GF-D8 (cell line): Measurements from ENCODE around the gene KIF6.

Source experiments
- DNase-seq: peaks from one replicate; lab custom pipeline; 2025; lab: John Stamatoyannopoulos, UW

The KIF6 gene

DNA sequence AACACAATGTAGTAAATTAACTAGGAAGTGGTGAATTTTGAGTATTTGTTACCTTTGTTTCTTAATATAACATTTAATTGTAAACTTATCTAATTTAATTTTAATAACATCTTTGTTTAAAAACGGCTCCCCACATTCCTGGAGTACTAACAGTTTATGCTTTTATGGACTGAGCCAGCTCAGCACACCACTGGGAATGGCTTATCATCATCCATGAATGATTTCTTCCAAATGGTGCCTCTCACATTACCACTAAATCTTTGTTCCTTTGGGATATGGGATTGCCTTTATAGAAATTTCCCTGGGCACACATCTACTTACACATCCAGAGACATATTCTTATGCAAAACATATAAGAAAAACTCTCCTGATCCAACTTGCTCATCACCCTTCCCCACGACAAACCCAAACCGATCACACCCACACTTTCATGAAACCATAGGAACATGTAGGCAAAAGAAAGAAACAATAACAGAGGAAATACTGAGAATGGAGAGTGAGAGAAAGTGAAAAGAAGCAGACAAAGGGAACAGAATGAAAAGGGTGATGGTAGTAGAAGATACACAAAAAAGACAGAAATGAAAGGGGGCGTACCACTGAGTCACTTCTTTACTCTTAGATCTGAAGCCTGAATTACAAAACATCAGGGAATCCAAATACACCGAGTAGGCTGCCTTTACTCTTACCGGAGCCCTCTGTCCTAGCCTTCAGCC is 344.2 kb downstream of the KIF6 start:
- no peak for DNase-seq

DNA sequence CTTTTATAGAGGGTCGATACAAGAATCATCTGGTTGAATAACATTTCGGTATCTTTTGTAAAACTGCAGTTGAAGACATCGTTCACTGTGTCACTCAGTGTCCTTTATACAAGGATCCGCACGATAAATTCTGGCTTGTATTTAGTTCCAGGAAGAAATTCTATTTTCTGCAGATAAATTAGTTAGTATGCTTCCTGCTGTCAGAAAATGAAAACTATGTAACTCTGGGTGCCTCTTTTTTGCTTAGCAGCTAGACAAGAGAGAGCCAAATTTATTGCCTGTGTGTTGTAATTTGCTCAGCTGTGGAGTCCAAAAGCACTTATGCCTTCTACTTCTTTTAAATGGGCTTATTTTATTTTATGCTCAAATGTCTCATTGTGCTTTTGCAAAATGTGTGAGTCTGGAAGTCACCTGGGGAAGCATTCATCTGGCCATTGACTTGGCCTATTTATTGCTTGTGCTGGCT is 346.2 kb downstream of the KIF6 start:
- no peak for DNase-seq

GRCh38 chr6:39378175-39378959 is 346.8 kb downstream of the KIF6 start:
- no peak for DNase-seq

GRCh38 chr6:39377539-39377950 is 347.7 kb downstream of the KIF6 start:
- DNase-seq: no peak

GRCh38 chr6:39375405-39375804 is 349.8 kb downstream of the KIF6 start:
- no peak for DNase-seq

- DNase-seq: no peak
These were observed 354.8 kb downstream of the KIF6 start for GRCh38 chr6:39370390-39370789.

DNA sequence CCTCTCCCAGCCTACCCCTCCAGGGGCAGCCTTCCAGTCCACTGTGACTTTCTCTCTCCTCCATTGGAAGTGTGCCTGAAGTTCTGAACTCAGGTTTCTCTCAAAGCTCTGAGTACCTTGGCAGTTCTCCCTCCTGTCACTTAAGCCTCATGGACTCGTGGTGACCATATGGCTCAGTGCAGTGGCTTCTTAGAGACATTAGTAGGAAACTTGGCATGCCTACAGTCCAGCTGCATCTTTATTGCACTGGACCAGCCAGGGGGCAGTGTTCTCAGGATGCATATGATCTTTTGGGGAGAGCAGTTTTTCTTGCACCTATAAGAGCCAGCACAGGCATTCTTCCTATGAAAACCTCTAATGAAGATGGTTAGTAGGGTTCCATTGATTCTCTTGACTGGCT is 355.2 kb downstream of the KIF6 start:
- no peak for DNase-seq

DNA sequence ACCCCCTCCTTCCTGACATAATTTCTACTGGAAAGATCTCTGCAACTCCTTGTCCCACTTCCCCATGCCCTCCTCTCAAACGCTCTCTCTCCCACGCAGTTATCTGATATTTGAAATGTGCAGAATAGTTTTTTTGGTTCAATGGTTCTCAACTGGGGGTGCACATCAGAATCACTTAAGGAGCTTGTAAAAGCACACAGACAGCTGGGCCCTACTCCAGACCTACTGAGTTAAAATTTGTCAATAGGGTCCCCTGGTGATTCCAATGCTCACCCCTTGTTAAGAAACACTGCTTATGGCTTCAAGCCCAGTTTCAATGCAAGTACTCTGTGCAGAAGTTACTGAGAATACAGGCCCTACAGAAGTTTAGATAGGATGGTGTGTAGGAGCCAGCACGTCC is 357.5 kb downstream of the KIF6 start:
- DNase-seq: no peak

GRCh38 chr6:39366931-39367618 is 358.1 kb downstream of the KIF6 start:
- DNase-seq: no peak

GRCh38 chr6:39365281-39366074 is 359.7 kb downstream of the KIF6 start:
- no peak for DNase-seq

- no peak for DNase-seq
These were observed 361.9 kb downstream of the KIF6 start for GRCh38 chr6:39363280-39363679.

- no peak for DNase-seq
These were observed 362.7 kb downstream of the KIF6 start for GRCh38 chr6:39362487-39362865.

- peak; percentile 2 for DNase-seq
These were observed 363.3 kb downstream of the KIF6 start for GRCh38 chr6:39361657-39362486.

DNA sequence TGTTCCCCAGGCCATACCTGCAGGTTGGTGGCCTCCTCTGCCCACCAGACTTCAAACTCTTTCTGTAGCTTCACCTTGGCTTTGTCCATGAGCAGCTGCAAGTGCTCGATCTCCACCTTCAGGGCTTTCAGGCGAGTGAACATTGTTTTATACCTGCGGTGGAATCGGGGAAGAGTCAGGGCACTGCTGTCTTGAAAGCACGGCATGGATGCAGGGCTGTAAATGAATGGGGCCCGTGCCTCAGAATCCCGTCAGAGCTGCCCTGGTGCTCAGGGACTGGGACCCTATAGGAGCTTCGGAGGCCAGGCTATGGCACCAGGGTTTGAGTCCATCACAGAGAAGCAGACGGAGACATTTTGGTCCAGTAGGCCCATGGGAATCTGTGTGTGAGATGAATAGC is 364.8 kb downstream of the KIF6 start:
- DNase-seq: no peak

DNA sequence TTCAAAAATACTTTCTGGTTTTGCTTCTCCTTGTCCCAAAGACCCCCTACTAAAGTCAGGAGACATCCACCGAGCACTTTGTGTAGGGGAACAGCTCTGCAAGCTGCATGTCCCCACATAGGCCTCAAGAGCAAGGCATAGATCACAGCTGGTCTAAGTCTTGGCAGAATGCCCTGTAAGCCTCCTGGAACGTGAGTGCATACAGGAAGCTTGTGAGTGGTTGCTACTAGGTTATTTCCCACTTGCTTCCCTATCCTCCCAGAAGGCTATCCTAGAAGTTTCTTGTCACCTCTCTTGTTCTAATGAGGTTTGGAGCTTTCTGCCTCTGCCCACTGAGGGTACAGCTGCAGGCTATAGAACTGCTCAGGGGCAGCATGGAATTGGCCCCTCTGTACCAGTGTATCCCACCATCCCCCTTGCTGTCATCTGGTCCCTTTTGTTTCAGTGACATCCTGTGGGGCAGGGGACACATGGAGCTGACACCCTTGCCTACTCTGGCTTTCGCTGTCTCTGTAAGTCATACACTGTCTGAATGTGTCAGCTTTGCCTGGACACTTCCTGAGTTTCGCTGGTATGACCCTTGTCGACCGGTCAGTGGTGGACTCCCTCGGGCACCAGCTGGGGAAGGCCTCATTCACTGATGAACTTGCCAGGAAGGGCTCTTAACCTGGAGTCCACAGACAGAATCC is 367.1 kb downstream of the KIF6 start:
- no peak for DNase-seq

GRCh38 chr6:39353698-39354315 is 371.4 kb downstream of the KIF6 start:
- DNase-seq: no peak

GRCh38 chr6:39350723-39351505 is 374.3 kb downstream of the KIF6 start:
- no peak for DNase-seq

DNA sequence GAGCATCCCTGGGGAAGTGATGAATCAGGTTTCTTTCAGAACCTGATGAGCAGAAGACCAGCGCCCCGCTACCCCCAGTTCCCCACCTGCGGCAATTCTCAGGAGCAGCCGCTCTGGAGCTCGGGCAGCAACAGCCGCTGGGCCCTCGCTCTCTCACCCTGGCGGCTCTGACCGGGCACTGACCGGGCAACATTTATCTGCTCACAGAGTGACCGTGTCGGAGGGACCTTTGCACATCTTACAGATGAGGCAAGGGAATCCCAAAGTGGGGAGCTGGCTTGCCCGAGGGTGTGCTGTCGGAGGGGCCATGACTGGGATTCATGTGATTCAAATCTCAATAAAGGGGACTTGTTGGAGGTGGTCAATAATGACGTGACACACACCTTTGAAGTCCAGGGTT is 376.5 kb downstream of the KIF6 start:
- DNase-seq: no peak

DNA sequence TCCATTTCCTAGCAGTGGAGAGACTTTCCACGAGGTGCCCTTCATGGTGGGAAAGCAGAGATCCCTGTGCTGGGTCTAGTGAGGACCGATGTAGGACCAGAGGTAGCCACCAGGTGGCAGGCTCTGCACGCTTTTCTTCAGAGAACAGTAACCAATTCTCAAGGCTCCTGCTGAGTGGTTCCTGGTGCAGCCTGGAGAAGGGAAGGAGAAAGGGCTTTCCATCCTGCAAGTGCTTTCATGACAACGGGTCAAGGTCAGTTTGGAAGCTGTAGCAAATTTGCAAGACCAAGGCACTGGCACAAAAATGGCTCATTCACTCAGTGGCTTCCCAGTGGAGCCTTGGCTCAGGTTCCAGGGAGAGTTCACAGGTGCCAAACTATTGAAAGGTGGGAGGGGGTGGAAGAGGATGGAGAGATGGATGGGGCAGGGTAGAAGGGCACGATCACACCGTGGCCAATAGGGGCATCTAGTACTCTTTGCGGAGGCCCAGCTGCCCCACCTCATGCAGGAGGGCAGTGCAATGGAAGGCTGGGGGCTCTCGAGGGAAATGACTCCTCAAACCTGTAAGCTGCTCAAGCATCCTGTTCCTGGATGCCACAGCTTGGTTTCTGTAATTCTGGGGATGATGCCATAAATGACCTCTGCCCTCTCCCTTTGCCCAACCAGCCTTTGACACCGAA is 377.2 kb downstream of the KIF6 start:
- DNase-seq: no peak
